Measurements from ENCODE around the gene SHROOM3.

Gene SHROOM3

GRCh38 chr4:76640353-76640910 is 205.4 kb downstream of the SHROOM3 start:
- Histone ChIP-seq H3K9me3 (ENCODE audit: insufficient read depth, low read length) (no peaks in the 10 kb centered on the region), H3K27me3 (ENCODE audit: insufficient read depth, insufficient read length) (no peaks in the 10 kb centered on the region), H3K36me3 (ENCODE audit: insufficient read depth, insufficient read length, low read length) (peaks cover 5% of the 10 kb centered on the region), H3K9ac (ENCODE audit: insufficient read length, low read depth) (no peak overlapping the region), H3K4me3 (ENCODE audit: insufficient read length, low read depth) (no peak overlapping the region), H3K4me1 (ENCODE audit: insufficient read depth, insufficient read length) (no peaks in the 10 kb centered on the region)
- TF ChIP-seq YY1 (IDR thresholded peaks at IDR 0.05; ENCODE audit: insufficient read depth, insufficient read length) (no peak), ZNF274 (IDR thresholded peaks at IDR 0.05; ENCODE audit: low read depth, low read length) (no peak), SUZ12 (IDR thresholded peaks at IDR 0.05; ENCODE audit: extremely low read depth, insufficient read depth, insufficient read length) (no peak)
- no peak for DNase-seq (ENCODE audit: low read depth, low spot score)

- no peak for TF ChIP-seq SUZ12 (IDR thresholded peaks at IDR 0.05; ENCODE audit: extremely low read depth, insufficient read depth, insufficient read length)
- TF ChIP-seq ZNF274 (IDR thresholded peaks at IDR 0.05; ENCODE audit: low read depth, low read length) = no peak
- no peak for TF ChIP-seq YY1 (IDR thresholded peaks at IDR 0.05; ENCODE audit: insufficient read depth, insufficient read length)
- H3K4me3 ChIP-seq (ENCODE audit: insufficient read length, low read depth) = no peak overlapping the region
- DNase-seq (ENCODE audit: low read depth, low spot score) = no peak
- no peaks in the 10 kb centered on the region for H3K4me1 ChIP-seq (ENCODE audit: insufficient read depth, insufficient read length)
- H3K36me3 ChIP-seq (ENCODE audit: insufficient read depth, insufficient read length, low read length) = peaks cover 7% of the 10 kb centered on the region
- H3K9me3 ChIP-seq (ENCODE audit: insufficient read depth, low read length) = no peaks in the 10 kb centered on the region
- H3K9ac ChIP-seq (ENCODE audit: insufficient read length, low read depth) = no peak overlapping the region
- no peaks in the 10 kb centered on the region for H3K27me3 ChIP-seq (ENCODE audit: insufficient read depth, insufficient read length)
These were observed 206.3 kb downstream of the SHROOM3 start for GRCh38 chr4:76641351-76641750.

- Histone ChIP-seq H3K36me3 (ENCODE audit: insufficient read depth, insufficient read length, low read length) (peaks cover 9% of the 10 kb centered on the region), H3K9me3 (ENCODE audit: insufficient read depth, low read length) (no peaks in the 10 kb centered on the region), H3K9ac (ENCODE audit: insufficient read length, low read depth) (no peak overlapping the region), H3K4me3 (ENCODE audit: insufficient read length, low read depth) (no peak overlapping the region), H3K4me1 (ENCODE audit: insufficient read depth, insufficient read length) (no peaks in the 10 kb centered on the region), H3K27me3 (ENCODE audit: insufficient read depth, insufficient read length) (no peaks in the 10 kb centered on the region)
- DNase-seq (ENCODE audit: low read depth, low spot score) = no peak
- TF ChIP-seq SUZ12 (IDR thresholded peaks at IDR 0.05; ENCODE audit: extremely low read depth, insufficient read depth, insufficient read length) (no peak), ZNF274 (IDR thresholded peaks at IDR 0.05; ENCODE audit: low read depth, low read length) (no peak), YY1 (IDR thresholded peaks at IDR 0.05; ENCODE audit: insufficient read depth, insufficient read length) (no peak)
These were observed 206.7 kb downstream of the SHROOM3 start for GRCh38 chr4:76641758-76642157.

GRCh38 chr4:76644831-76645485 is 209.9 kb downstream of the SHROOM3 start:
- no peaks in the 10 kb centered on the region for H3K9me3 ChIP-seq (ENCODE audit: insufficient read depth, low read length)
- peaks cover 7% of the 10 kb centered on the region for H3K36me3 ChIP-seq (ENCODE audit: insufficient read depth, insufficient read length, low read length)
- H3K4me3 ChIP-seq (ENCODE audit: insufficient read length, low read depth) = no peak overlapping the region
- no peaks in the 10 kb centered on the region for H3K4me1 ChIP-seq (ENCODE audit: insufficient read depth, insufficient read length)
- DNase-seq (ENCODE audit: low read depth, low spot score) = no peak
- no peak for TF ChIP-seq YY1 (IDR thresholded peaks at IDR 0.05; ENCODE audit: insufficient read depth, insufficient read length)
- no peak for TF ChIP-seq ZNF274 (IDR thresholded peaks at IDR 0.05; ENCODE audit: low read depth, low read length)
- H3K27me3 ChIP-seq (ENCODE audit: insufficient read depth, insufficient read length) = no peaks in the 10 kb centered on the region
- H3K9ac ChIP-seq (ENCODE audit: insufficient read length, low read depth) = no peak overlapping the region

- Histone ChIP-seq H3K36me3 (ENCODE audit: insufficient read depth, insufficient read length, low read length) (peaks cover 7% of the 10 kb centered on the region), H3K4me3 (ENCODE audit: insufficient read length, low read depth) (no peak overlapping the region), H3K27me3 (ENCODE audit: insufficient read depth, insufficient read length) (no peaks in the 10 kb centered on the region), H3K4me1 (ENCODE audit: insufficient read depth, insufficient read length) (no peaks in the 10 kb centered on the region), H3K9me3 (ENCODE audit: insufficient read depth, low read length) (no peaks in the 10 kb centered on the region), H3K9ac (ENCODE audit: insufficient read length, low read depth) (no peak overlapping the region)
- DNase-seq (ENCODE audit: low read depth, low spot score) = no peak
- TF ChIP-seq SUZ12 (IDR thresholded peaks at IDR 0.05; ENCODE audit: extremely low read depth, insufficient read depth, insufficient read length) (no peak), YY1 (IDR thresholded peaks at IDR 0.05; ENCODE audit: insufficient read depth, insufficient read length) (no peak), ZNF274 (IDR thresholded peaks at IDR 0.05; ENCODE audit: low read depth, low read length) (no peak)
These were observed 214.1 kb downstream of the SHROOM3 start for GRCh38 chr4:76649086-76649485.

GRCh38 chr4:76651616-76652015 is 216.6 kb downstream of the SHROOM3 start:
- TF ChIP-seq YY1 (IDR thresholded peaks at IDR 0.05; ENCODE audit: insufficient read depth, insufficient read length) (no peak), SUZ12 (IDR thresholded peaks at IDR 0.05; ENCODE audit: extremely low read depth, insufficient read depth, insufficient read length) (no peak), ZNF274 (IDR thresholded peaks at IDR 0.05; ENCODE audit: low read depth, low read length) (no peak)
- H3K4me1 ChIP-seq (ENCODE audit: insufficient read depth, insufficient read length) = no peaks in the 10 kb centered on the region
- no peak for DNase-seq (ENCODE audit: low read depth, low spot score)
- no peak overlapping the region for H3K4me3 ChIP-seq (ENCODE audit: insufficient read length, low read depth)
- no peaks in the 10 kb centered on the region for H3K9me3 ChIP-seq (ENCODE audit: insufficient read depth, low read length)
- H3K27me3 ChIP-seq (ENCODE audit: insufficient read depth, insufficient read length) = no peaks in the 10 kb centered on the region
- H3K36me3 ChIP-seq (ENCODE audit: insufficient read depth, insufficient read length, low read length) = no peaks in the 10 kb centered on the region
- H3K9ac ChIP-seq (ENCODE audit: insufficient read length, low read depth) = no peak overlapping the region

- no peaks in the 10 kb centered on the region for H3K9me3 ChIP-seq (ENCODE audit: insufficient read depth, low read length)
- H3K9ac ChIP-seq (ENCODE audit: insufficient read length, low read depth) = no peak overlapping the region
- H3K4me3 ChIP-seq (ENCODE audit: insufficient read length, low read depth) = no peak overlapping the region
- no peaks in the 10 kb centered on the region for H3K36me3 ChIP-seq (ENCODE audit: insufficient read depth, insufficient read length, low read length)
- no peaks in the 10 kb centered on the region for H3K27me3 ChIP-seq (ENCODE audit: insufficient read depth, insufficient read length)
- TF ChIP-seq ZNF274 (IDR thresholded peaks at IDR 0.05; ENCODE audit: low read depth, low read length) (no peak), SUZ12 (IDR thresholded peaks at IDR 0.05; ENCODE audit: extremely low read depth, insufficient read depth, insufficient read length) (no peak), YY1 (IDR thresholded peaks at IDR 0.05; ENCODE audit: insufficient read depth, insufficient read length) (no peak)
- H3K4me1 ChIP-seq (ENCODE audit: insufficient read depth, insufficient read length) = no peaks in the 10 kb centered on the region
- DNase-seq (ENCODE audit: low read depth, low spot score) = no peak
These were observed 217.4 kb downstream of the SHROOM3 start for GRCh38 chr4:76652389-76652788.

Measured in NT2/D1 (cell line).